KOPT-K1 (cell line): ENCODE data around the gene CAMK2B.

ENCODE experiments used
- H3K27ac ChIP-seq: fragments of 200-600 bp; sonication (generic); 2 replicates; pipeline ENCODE4 v1.5.1; 2016; ENCODE audit warnings: antibody characterized with exemption, mild to moderate bottlenecking, low read depth, low read length; ENCODE audit not compliant: poor library complexity, severe bottlenecking
- H3K36me3 ChIP-seq: fragments of 200-600 bp; sonication (generic); 2 replicates; pipeline ENCODE4 v1.5.1; 2017; ENCODE audit warnings: antibody characterized with exemption, mild to moderate bottlenecking, low read length, moderate library complexity; ENCODE audit not compliant: insufficient read depth
- H3K9me3 ChIP-seq: fragments of 200-600 bp; sonication (generic); 2 replicates; pipeline ENCODE4 v1.5.1; 2017; ENCODE audit warnings: antibody characterized with exemption, low read length, mild to moderate bottlenecking; ENCODE audit not compliant: insufficient read depth, poor library complexity, severe bottlenecking

Gene CAMK2B

GRCh38 chr7:44325201-44325671, at the start of gene CAMK2B:
Gene CAMK2B (minus strand): TSS chr7:44325594. CDS start chr7:44325421, 173 bp downstream.
- Histone ChIP-seq H3K36me3 (no peaks in the 10 kb centered on the region), H3K27ac (no peak within 1 kb of the TSS), H3K9me3 (no peaks in the 10 kb centered on the region)

- H3K27ac ChIP-seq = no peak overlapping the region
- no peaks in the 10 kb centered on the region for H3K36me3 ChIP-seq
- no peaks in the 10 kb centered on the region for H3K9me3 ChIP-seq
Observed at GRCh38 chr7:44374007-44374763, 48.8 kb upstream of the CAMK2B start.

GRCh38 chr7:44373418-44373740, 48.0 kb upstream of the CAMK2B start:
- Histone ChIP-seq H3K9me3 (peaks cover 6% of the 10 kb centered on the region), H3K36me3 (no peaks in the 10 kb centered on the region), H3K27ac (no peak overlapping the region)

DNA sequence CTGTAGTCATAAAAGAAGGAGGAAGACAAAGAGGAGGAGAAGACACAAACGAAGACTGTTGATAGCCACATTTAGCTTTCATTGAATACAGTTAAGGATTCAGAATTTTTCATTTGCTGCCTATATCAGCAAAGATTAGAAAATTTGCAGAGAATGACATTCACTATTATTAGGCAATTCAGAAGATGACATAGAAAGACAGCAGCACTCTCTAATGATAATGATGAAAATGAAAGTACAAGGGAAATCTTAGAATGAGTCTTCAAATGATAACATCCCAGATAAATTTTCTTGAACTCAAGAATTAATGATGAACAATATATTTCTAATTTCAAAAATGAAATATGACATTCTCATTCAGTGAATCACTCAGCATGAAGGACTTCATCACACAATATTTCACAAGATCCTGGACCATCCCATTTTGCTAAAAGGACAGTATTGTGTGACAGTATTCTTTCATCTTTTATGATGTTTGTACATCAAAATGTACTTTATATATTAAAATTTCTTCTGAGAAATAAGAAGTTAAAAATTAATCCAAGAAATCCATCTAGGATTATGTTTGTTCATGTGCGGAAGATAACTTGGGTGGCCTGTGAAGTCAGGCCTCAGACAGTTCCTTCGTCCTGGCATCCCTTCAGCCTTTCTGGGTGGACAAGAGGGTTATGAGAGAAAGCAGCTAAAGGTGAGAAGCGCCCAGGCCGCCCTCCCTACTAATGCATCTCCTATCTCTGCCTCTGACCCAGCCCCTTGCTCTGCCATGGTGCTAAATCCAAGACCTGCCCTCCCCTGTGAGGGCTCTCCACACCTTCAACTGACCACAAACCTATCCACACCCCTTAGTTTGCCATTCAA, 47.4 kb upstream of the CAMK2B start:
- H3K9me3 ChIP-seq = peaks cover 6% of the 10 kb centered on the region
- no peak overlapping the region for H3K27ac ChIP-seq
- H3K36me3 ChIP-seq = no peaks in the 10 kb centered on the region

DNA sequence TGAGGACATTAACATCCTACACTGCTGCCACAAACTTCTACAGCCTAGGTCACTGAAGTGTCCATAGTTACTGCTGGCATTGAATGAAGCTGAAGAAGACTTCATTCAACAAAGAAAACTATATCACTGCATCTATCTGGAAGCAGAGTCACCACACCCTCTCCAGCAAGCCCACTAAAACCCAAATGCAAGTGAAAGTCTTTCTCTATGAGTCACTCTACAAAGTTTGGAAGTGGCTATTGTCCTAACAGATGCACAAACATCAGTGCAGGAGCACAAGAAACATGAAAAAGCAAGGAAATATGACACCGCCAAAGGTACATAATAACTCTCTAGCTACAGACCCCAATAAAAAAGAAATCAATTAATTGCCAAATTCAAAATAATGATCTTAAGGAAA, 43.5 kb upstream of the CAMK2B start:
- Histone ChIP-seq H3K36me3 (no peaks in the 10 kb centered on the region), H3K27ac (no peak overlapping the region), H3K9me3 (peaks cover 6% of the 10 kb centered on the region)

GRCh38 chr7:44368455-44368854, 43.1 kb upstream of the CAMK2B start:
- H3K27ac ChIP-seq = no peak overlapping the region
- H3K36me3 ChIP-seq = no peaks in the 10 kb centered on the region
- H3K9me3 ChIP-seq = peaks cover 6% of the 10 kb centered on the region

- H3K27ac ChIP-seq = no peak overlapping the region
- peaks cover 6% of the 10 kb centered on the region for H3K9me3 ChIP-seq
- H3K36me3 ChIP-seq = no peaks in the 10 kb centered on the region
Observed at GRCh38 chr7:44367475-44368043, 42.2 kb upstream of the CAMK2B start.

DNA sequence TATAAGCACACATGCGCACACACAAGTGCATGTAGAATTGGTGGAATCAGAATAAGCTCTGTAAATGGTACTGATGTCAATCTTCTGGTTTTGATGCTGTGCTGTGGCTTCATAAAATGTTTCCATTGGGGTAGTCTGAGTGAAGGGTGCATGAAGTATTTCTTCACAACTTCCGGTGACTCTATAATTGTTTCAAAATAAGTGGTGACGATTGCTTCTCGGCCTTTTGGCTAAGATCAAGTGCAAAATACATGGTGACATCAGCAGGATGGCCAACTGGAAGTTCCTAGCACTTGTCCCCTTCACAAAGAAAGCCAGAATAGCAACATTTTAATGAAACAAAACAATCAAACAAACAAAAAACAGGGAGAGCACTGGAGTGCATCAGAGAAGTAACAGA, 41.6 kb upstream of the CAMK2B start:
- peaks cover 6% of the 10 kb centered on the region for H3K9me3 ChIP-seq
- no peaks in the 10 kb centered on the region for H3K36me3 ChIP-seq
- no peak overlapping the region for H3K27ac ChIP-seq

- H3K27ac ChIP-seq = no peak overlapping the region
- H3K9me3 ChIP-seq = peaks cover 28% of the 10 kb centered on the region
Observed at GRCh38 chr7:44353668-44354067, 28.3 kb upstream of the CAMK2B start.

DNA sequence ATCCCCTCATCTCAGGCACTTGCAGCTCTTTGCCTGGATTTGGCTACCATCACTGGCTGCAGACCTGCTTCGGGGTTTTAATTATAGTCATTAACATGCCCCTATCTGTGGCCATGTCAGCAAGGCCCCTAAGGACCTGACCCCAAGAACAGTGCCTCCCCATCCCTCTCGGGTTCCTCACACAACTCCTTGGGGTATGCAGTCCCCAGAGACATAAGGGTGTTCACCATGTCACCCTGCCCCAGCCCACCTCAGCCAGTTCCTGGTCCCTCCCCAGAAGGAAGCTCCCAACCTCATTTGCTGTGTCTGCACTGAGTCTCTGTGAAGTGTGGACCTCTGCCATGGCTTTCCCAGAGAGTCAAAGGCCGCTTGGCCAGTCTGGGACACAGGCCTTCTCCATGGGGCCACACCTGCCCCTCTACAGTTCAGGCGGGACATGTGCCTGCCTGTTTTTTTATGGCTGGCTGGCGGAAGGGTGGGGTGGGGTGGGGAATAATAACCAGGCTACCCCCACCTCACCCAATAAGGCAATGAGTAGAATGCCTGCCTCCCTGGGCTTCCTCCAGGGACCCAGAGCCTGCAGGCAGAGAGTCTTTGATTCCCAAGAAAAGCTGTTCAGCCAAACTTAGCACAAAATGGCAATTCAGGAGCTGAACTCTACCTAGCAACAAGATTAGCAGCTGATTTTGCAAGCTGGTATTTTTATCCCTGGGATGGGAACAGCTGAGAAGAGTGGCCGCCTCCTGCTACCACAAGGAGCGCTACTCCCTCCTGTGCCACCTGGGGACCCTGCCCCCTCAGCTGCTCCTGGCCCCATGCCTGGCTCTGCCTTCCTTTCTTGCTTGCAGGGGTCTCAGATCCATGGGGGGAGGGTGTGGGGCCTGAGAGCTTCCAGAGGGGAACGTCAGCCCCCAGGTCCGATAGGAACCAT, 23.7 kb upstream of the CAMK2B start:
- Histone ChIP-seq H3K36me3 (no peaks in the 10 kb centered on the region), H3K27ac (no peak overlapping the region)

More at GRCh38 chr7:44353668-44354067, 28.3 kb upstream of the CAMK2B start:
- H3K36me3 ChIP-seq = no peaks in the 10 kb centered on the region

GRCh38 chr7:44348300-44348699, 22.9 kb upstream of the CAMK2B start:
- peaks cover 15% of the 10 kb centered on the region for H3K9me3 ChIP-seq
- H3K36me3 ChIP-seq = no peaks in the 10 kb centered on the region
- H3K27ac ChIP-seq = no peak overlapping the region

More for the DNA sequence above, 23.7 kb upstream of the CAMK2B start:
- H3K9me3 ChIP-seq = peaks cover 14% of the 10 kb centered on the region

GRCh38 chr7:44347546-44348114, 22.2 kb upstream of the CAMK2B start:
- H3K36me3 ChIP-seq = no peaks in the 10 kb centered on the region
- H3K9me3 ChIP-seq = peaks cover 20% of the 10 kb centered on the region
- no peak overlapping the region for H3K27ac ChIP-seq

DNA sequence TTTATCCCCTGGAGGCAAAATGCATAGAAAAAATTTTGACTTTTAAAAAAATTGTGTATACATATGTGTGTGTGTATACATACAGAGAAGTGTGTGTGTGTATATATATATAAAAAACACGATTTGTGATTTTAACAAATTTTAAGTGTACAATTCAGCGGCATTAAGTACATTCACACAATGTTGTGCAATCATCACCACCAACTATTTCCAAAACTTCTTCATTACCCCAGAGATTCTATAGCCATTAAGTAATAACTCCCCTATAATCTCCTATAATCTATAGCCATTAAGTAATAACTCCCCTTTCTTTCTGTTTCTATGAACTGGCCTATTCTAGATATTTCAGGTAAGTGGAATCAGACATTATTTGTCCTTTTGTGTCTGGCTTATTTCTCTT, 20.7 kb upstream of the CAMK2B start:
- peaks cover 23% of the 10 kb centered on the region for H3K9me3 ChIP-seq
- no peak overlapping the region for H3K27ac ChIP-seq
- H3K36me3 ChIP-seq = no peaks in the 10 kb centered on the region

DNA sequence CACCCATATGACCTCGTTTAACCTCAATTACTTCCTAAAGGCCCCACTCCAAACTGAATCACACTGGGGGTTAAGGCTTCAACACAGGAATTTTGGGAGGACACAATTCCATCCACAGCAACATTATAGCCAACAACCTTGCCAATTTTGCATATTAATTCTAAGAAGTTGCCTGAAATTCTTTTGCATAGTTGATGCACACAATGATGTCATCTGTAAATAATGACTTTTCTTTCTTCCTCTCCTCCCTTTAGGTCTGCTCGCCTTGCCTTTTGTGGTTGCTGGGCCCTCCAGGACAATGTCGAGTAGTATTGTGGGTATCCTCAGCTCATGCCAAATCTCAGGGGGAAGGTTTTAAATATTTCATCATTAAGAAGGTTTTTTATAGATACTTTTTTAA, 16.0 kb upstream of the CAMK2B start:
- Histone ChIP-seq H3K36me3 (no peaks in the 10 kb centered on the region), H3K27ac (no peak overlapping the region), H3K9me3 (peaks cover 17% of the 10 kb centered on the region)
